ENCODE measurements around the gene IGF1R. TPM values are rescaled to one million over a fixed set of nuclear protein-coding genes. Genes with fewer than 3 reads are reported as not detected.

Gene IGF1R
- total and polyA plus RNA-seq, 2 donors (not counting 3 experiments of a cell fraction or from before 2014, with no cell fraction given), result 16.1 to 59.1 TPM

DNA sequence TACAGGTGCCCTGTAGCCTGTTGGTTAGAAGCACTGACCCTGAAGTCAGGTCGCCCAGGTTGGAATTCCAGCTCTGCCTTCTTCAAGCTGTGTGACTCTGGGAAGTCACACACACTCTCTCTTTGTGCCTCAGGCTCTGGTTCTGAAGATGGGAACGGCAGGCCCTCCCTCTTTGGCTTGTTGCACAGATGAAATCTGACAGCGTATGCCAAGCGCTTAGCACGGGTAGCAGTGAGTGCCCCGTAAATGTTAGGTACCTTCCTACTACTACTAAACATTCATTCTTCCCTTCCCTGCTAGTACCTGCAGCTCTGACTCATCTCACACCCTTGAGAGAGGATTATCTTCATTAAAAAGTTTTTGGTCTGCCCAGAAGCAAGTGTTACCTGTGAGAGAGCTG, 220.2 kb downstream of the IGF1R start:
- H3K4me2 ChIP-seq (ENCODE audit: insufficient read depth, low read length), result no peak overlapping the region
- ChIA-PET CTCF (interaction anchor here (1.1 to 3.3 kb wide), 3 partner anchors 10 to 28 kb away, joined by 3 to 44 read pairs (median 4); no protein-coding TSS in a partner anchor), POLR2A (no interaction called here)
- no peak overlapping the region for H3K27ac ChIP-seq (ENCODE audit: insufficient read depth, low read depth, low read length)
- BruUV-seq (replicated peaks), result no TSS peak
- intact Hi-C loops (cut with micrococcal nuclease) (loop anchor here (5.0 kb wide), 1 partner anchor 189 kb away; no protein-coding TSS in a partner anchor), dilution Hi-C loops (cut with MboI; ENCODE audit: extremely low pct_ligation_motif_present, low sequenced_read_pairs) (no loop called here)
- H3K36me3 ChIP-seq (ENCODE audit: control insufficient read depth in 2 of 2, extremely low read depth in 1 of 2, insufficient read depth in 2 of 2, low read length in 2 of 2), result no peaks in the 10 kb centered on the region
- no peaks in the 10 kb centered on the region for H3K79me2 ChIP-seq (ENCODE audit: control insufficient read depth, insufficient read depth, low read length)
- no peak for FAIRE-seq
- TF ChIP-seq EZH2 (IDR thresholded peaks at IDR 0.05; ENCODE audit: borderline replicate concordance, low read depth, low read length, severe bottlenecking), result no peak
- TF ChIP-seq, protein P1, sequence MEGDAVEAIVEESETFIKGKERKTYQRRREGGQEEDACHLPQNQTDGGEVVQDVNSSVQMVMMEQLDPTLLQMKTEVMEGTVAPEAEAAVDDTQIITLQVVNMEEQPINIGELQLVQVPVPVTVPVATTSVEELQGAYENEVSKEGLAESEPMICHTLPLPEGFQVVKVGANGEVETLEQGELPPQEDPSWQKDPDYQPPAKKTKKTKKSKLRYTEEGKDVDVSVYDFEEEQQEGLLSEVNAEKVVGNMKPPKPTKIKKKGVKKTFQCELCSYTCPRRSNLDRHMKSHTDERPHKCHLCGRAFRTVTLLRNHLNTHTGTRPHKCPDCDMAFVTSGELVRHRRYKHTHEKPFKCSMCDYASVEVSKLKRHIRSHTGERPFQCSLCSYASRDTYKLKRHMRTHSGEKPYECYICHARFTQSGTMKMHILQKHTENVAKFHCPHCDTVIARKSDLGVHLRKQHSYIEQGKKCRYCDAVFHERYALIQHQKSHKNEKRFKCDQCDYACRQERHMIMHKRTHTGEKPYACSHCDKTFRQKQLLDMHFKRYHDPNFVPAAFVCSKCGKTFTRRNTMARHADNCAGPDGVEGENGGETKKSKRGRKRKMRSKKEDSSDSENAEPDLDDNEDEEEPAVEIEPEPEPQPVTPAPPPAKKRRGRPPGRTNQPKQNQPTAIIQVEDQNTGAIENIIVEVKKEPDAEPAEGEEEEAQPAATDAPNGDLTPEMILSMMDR (IDR thresholded peaks at IDR 0.05; ENCODE audit: extremely low read depth in 1 of 2, insufficient read depth in 1 of 2, low read depth in 1 of 2, low read length in 2 of 2), result no peak
- no peak for TF ChIP-seq POLR2AphosphoS5 (IDR thresholded peaks at IDR 0.05; ENCODE audit: insufficient read depth, low read depth, low read length)
- TF ChIP-seq JUN (IDR thresholded peaks at IDR 0.05; ENCODE audit: borderline replicate concordance, insufficient read depth, insufficient read length, low read depth), result no peak
- TF ChIP-seq GATA2 (IDR thresholded peaks at IDR 0.05; ENCODE audit: insufficient read depth, insufficient read length, low read depth, low read length), result no peak
- no peak for TF ChIP-seq MYC (IDR thresholded peaks at IDR 0.05; ENCODE audit: low read depth, low read length)
- TF ChIP-seq, protein P2, sequence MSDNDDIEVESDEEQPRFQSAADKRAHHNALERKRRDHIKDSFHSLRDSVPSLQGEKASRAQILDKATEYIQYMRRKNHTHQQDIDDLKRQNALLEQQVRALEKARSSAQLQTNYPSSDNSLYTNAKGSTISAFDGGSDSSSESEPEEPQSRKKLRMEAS (IDR thresholded peaks at IDR 0.05; ENCODE audit: insufficient read depth, insufficient read length), result no peak
- no peak for TF ChIP-seq FOS (IDR thresholded peaks at IDR 0.05; ENCODE audit: borderline replicate concordance, insufficient read depth, low read length)
- no peak for TF ChIP-seq POLR2A (IDR thresholded peaks at IDR 0.05; ENCODE audit: low read depth, low read length)
- no peak overlapping the region for H3K9ac ChIP-seq (replicated peaks; ENCODE audit: extremely low read depth, insufficient read depth, low read length)
- DNase-seq (ENCODE audit: low read depth, low spot score), result no peak
- H2AFZ ChIP-seq (ENCODE audit: low read depth, low read length), result no peak overlapping the region
- H3K4me1 ChIP-seq (ENCODE audit: control insufficient read depth, extremely low read depth, insufficient read depth, low read length), result peaks cover 4% of the 10 kb centered on the region
- no peaks in the 10 kb centered on the region for H3K27me3 ChIP-seq (ENCODE audit: control insufficient read depth in 2 of 2, insufficient read depth in 2 of 2, low read length in 2 of 2)
- no peak overlapping the region for H3K4me3 ChIP-seq (replicated peaks in 1 of 3; ENCODE audit: insufficient read depth in 1 of 3, low read depth in 1 of 3, low read length in 3 of 3)
- no peaks in the 10 kb centered on the region for H3K9me1 ChIP-seq (replicated peaks; ENCODE audit: control insufficient read depth, extremely low read depth, insufficient read depth, low read length)
- no peaks in the 10 kb centered on the region for H4K20me1 ChIP-seq (replicated peaks; ENCODE audit: control insufficient read depth, extremely low read depth, insufficient read depth, low read length)
- no peaks in the 10 kb centered on the region for H3K9me3 ChIP-seq (replicated peaks; ENCODE audit: control insufficient read depth, insufficient read depth, low read length)
